Measurements from ENCODE around the gene SPATA46.

Gene SPATA46

DNA sequence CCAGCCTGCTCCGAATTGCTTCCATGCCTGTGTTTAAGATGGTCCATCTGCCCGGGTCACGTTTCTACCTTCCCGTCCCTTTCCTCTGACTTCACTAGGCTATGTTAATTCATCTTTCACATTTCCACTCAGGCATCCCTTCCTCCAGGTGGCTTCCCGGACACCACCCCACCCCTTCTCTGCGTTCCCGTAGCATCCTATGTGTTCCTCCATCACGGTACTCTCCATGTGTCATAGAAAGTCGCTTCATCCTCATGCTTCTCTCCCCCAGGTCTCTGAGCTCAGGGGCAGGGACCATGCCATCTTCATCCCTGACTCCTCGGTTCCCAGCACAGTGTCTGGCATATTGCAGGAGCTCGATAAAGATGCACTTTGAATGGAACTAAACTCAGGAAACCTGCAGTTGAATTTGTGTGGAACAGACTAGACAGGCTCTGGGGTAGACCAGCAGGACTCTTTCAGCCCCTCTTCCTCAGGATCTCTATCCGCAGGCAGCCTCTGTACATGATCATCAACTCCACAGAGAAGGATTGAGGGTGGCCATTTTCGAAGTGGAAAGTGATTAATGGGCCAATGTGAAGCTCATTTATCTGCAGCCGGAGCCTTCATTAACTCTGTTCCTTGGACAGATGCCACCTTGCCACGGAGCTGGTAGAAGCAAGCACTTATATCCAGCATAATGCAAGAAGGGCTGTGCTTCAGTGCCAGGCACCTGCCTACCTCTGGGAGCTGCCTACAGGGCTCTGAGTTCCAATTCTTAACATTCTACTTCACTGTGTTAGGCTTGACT, 13.9 kb upstream of the SPATA46 start:
- peak in 1 of 2 experiments; percentile 32 for DNase-seq

GRCh38 chr1:162389971-162390370, 13.3 kb upstream of the SPATA46 start:
- no peak for DNase-seq

DNA sequence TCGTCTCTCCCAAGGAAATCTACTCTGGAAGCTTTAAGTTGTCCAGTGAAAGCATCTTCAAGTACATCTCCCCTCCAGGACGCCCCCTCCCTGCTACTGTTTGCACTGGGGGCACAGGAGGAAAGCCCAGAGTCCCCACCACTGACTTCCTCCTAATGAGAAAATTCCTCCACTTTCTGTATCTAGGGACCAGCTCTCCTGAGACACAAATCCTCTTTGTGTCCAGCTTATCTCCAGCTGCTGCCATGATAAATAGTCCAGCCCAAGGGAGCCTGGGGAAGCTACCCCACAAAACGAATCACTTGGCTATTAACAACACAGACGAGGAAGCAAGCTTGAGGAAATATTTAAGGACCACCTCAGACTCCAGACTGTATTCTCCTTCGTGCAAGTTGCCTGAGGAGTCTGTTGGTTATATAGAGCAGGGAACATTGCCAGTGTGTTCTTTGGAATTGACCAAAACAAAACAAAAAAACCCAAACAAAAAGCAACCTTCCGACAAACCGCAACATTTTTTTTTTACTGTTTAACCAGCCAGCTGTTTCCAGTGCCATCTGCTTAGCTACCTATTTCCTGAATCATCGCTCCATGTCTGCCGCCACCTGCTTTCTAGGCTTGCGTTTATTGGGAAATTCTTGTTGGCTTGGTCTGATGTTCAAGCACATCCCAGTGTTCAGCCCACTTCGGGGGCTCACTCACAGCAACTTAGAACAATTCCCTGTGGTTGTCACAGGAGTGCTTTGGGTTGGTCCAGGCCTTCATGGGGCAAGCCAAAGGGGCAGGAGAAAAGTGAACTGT, 12.6 kb upstream of the SPATA46 start:
- DNase-seq = peak; percentile 58 to 74

DNA sequence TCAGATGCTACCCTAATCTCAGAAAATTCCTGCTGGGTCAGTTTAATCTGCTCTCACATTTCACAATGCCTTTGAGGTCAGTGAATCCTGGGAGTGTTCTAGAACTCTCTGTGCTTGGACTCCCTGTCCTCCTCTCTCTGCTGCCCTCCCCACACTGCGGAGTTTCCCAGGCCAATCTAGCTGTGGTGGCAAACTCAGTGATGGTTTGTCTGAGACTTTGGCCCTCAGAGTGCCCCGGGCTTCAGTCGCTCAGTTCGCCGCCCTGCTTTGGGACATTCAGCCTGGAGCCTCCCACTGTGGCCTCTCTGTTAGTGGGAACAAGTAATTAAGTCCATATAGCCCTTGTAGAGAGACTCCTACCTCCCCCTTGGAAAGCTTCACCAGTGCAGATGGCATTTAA, 12.0 kb upstream of the SPATA46 start:
- no peak for DNase-seq

DNA sequence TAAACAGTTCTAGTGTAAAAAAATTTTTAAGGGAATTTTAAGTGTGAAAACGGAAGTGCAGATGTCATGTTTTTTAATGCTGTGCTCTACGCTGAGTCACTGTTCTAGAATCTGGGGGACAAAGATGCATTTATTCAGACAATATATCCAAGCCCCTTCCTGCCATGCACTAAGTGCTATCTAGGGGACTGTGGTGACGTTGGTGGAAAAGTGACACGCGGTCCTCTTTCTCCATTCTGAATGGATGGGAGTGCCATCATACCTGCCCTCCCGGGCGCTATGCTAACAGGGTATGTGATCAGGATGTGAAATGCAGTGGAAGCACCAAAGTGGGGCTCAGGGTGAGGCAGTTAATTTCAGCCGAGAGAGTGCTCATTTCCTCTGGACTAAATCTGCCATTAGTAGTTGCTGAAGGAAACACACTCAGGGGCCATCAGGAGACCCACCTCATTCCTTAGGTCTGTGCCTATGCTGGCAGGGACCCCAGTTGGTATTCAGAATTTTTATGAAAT, 11.5 kb upstream of the SPATA46 start:
- no peak for DNase-seq

DNA sequence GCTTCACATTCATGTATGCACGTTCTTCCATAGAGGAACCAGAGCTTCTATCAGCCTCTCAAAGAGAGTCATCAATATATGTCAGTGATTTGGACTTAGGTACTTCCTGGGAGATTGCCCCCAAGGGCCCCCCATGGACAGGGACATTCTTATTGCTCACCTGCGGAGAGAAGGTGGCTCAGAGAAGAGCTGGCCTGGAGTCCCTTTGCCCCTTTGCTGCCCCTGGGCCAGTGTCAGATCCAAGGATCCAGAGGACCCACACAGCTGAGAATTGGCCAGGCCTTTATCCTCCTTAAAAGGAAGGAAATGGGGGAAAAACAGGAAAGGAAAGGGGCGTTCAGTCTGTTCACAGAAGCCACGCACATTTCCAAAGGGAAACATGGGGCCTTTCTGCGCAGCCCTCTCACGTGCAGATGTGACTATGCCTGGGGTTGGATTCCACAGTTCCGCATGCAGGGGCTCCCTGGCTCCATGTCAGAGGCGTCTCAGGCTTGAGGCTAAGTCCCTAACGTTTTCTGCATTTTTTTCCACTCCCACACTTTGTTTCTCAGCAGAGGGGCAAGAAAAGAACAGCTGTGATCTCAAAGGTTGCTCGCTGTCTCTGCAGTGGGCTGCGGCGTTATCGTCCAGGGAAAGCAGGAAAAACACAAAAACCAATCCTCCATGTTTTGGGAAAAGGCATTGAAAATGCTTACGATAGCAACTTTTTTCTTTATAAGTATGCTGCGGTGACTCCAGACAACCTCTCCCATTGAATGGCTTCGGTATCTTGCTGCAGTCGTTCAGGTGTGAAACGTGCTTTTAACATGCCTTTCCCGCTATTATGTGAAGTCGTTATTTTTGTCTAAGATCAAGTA, 10.8 kb upstream of the SPATA46 start:
- DNase-seq = no peak

DNA sequence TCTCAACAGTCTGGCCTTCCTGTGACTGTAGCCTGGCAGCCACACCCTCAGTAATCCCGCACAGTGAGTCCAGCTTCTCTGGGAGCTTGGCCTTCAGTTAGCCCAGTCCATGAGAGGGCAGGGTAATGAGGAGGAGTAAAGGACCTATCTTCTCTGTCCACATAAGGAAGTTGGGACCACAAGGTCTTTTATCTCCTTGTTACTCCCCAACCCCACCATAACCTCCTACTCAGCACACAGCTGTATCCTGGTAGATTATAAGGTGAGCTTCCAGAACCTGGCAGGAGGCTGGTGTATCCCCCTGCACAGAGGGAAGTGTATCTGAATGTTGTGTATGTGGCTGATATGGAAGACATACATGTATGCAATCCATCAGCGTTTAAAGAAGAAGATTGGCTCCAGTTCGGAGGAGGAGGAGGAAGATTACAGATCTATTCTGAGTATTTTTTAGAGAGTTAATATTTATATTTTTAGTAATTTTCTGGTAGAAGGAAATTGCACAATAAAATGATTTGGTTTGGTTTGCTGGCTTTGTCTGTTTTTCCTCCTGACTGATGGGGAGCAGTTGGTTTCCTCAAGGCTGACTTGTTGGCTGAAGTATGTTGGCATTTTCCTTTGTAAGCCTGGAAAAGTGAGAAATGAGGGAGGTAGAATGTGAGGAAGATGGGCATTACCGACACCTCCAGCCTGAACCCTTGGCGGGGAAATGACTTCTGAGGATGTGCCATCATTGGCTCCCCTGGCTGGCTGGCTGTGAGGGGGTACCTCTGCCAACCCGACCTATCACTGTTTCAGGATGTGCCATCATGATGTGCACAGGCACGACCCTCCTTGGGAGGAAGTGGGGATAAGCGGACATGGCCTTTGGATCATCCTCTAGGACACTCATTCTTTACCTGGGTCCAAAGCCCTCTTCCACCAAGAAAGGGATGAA, 9.9 kb upstream of the SPATA46 start:
- DNase-seq = no peak

- DNase-seq = no peak
These were observed 9.0 kb upstream of the SPATA46 start for GRCh38 chr1:162385702-162386101.

GRCh38 chr1:162385280-162385623, 8.6 kb upstream of the SPATA46 start:
- no peak for DNase-seq

DNA sequence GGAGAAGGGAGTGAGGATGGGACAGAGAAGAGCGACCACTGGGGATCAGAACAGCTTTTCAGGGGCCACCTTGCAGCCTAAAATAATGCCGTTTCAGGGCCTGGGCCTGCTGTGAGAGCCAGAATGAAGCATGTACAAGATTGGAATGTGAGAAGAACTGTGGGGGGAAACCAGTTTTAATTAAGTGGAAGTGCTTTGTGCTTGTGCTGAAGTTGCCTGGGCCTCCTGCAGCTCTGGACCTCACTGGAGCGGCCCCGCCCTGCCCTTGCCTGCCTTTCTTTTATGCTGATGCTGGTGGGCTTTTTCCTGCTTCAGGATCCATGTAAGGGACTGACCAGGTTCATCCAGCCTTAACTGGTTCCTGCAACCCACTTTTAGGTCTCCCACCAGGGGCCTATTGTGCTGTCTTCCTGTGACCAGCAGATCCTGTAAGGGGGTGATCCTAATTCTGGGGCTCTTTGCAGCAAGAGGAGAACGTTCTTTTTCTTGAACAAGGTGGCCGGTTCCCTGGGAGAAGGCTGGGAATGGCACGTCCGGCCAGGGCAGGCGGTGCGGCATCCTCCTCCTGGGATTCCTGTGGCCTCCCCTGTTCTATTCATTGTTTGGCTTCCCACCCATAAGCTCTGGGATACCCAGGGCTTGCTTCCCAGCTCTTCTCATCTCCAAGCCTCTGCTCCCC, 8.1 kb upstream of the SPATA46 start:
- DNase-seq = no peak

GRCh38 chr1:162384116-162384515, 7.5 kb upstream of the SPATA46 start:
- no peak for DNase-seq

- no peak for DNase-seq
These were observed 6.9 kb upstream of the SPATA46 start for GRCh38 chr1:162383516-162383915.

DNA sequence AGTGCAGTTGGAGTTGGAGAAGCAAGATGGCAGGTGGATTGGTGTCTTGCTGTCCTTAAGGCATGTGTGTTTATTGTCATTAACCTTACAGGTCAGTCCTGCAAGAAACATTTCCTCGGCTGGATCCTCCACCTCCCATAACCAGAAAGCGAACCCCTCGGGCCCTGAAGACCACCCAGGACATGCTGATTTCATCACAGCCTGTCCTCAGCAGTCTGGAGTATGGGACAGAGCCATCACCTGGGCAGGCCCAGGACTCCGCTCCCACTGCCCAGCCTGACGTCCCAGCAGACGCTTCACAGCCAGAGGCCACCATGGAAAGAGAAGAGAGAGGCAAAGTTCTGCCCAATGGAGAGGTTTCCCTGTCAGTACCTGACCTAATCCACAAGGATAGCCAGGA, 6.4 kb upstream of the SPATA46 start:
- DNase-seq = no peak

DNA sequence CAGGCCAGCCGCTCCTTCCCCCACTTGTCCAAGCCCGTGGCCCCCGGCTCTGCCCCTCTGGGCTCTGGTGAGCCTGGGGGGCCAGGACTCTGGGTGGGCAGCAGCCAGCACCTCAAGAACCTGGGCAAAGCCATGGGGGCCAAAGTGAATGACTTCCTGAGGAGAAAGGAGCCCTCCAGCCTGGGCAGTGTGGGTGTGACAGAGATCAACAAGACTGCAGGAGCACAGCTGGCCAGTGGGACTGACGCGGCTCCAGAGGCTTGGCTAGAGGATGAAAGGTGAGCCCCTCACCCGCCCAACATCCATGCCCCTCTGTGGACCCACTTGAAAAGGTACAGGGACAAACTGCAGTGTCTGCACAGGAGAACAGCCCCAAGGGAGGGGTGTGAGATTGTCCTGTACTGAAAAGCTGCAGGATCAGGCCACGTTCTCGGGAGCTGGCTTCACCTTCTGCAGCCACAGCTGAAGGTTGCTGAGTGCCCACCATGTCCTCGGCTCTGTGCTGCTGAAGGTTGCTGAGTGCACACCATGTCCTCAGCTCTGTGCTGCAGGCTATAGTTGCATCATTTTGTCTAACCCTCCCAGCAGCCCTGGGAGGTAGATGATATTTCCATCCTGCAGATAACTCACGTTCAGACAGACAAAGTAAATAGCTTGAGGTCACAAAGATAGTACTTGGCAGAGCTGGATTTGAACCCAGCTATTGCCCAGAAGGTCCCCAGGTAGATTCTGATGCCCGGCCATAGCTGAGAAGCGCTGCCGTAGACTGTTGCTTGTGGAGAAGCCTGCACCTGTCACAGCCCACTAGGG, 5.5 kb upstream of the SPATA46 start:
- no peak for DNase-seq

DNA sequence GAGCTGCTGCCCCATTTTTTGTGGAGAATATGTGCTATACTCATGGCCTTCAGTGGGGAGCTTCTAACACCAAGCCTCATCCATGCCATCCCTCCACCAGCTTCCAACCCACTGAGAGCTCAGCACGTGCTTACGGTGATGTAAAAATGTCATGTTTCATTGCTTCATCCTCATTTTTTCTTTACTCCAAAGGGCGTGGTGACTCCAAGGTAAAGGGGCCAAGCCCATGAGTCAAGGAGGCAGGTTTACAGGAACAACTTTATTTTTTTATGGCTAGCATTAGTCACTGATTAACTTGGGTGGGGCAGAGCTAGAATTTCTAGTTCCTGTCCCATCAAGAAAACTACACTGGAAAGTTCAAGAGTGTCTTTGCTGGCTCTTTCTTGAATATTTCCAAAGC, 4.7 kb upstream of the SPATA46 start, which contains the start of gene C1orf226:
Gene C1orf226, plus strand, starts transcription at position 346 of the 400 bp plus-strand sequence. CDS start 174 bp downstream, outside the sequence.
- DNase-seq = no peak

GRCh38 chr1:162380061-162380846, 3.6 kb upstream of the SPATA46 start:
- DNase-seq = no peak

DNA sequence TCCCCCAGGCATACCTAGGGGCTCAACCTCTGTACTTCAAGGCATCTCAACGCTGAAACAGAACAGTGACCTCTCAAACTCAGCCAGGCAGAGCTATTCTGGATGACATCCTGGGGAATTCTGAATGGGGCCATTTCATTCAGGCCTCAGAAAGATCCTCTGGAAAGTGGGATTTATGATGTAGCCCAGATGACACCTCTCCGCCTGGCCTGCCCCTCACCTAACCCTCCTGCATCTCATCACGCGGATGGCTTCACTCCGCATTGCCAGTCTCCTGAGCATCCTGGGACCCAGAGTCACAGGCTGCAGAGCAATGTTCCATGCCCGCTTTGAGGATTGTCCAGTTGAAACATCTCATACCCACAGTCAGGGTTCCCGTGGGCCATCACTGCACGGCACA, 1.2 kb downstream of the SPATA46 start:
- DNase-seq = no peak

DNA sequence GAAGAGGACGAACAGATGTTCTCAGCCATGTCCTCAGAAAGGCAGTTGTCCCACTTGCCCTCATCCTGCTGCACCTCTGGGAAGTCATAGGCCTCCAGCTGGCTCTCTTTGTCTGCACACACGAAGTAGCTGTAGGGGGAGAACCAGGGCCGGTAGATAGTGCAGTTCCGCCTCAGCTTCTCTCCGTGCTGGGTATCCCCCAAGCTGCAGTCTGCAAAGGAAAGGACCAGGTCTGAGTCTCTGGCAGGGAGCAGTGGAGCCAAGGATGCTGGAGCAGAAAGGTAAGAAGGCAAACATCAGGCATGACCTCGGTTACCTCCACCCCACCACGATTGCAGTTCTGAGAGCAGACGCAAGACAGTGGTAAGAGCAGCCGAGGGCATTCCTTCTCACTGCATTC, 2.2 kb downstream of the SPATA46 start:
- no peak for DNase-seq

DNA sequence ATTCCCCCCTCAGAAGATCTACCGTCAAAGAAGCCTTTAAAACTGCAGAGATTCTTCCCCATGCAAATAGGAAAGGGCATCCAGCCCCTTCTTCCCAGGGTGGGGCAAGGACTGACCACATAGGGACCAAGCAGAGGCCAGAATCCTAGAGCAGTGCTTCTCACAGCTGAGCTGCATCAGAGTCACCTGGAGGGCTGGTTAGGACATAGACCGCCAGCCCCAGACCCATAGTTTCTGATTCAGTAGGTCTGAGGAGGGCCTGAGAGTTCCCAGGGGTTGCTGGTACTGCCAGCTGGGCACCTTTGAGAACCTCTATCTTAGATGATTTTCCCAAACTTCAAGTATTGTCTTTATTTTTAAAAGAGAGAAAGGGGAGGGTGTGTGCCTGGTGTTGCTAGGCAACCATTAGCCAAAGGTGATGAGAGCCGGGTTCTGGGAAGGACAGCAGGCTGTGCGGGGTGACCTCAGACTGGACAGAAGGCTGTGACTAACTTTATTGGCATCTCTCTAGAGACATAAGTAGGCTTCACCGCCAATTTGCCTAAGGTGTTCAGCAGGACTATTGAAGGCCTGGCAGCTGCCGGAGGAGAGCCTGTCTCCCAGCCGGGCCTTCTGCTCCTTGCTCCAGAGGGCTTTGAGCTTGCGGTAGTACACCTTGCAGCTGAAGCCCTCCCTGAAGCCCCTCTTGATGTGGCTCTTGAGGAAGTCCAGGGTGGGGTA, 3.0 kb downstream of the SPATA46 start:
- no peak for DNase-seq
